GM19240 (cell line): ENCODE measurements around the gene ADAM12.

Experiments used
- DNase-seq: peaks from one replicate; pipeline ENCODE4 v3.0.0; 2011; ENCODE audit warnings: low spot score; ENCODE audit not compliant: insufficient read length

The ADAM12 gene

DNA sequence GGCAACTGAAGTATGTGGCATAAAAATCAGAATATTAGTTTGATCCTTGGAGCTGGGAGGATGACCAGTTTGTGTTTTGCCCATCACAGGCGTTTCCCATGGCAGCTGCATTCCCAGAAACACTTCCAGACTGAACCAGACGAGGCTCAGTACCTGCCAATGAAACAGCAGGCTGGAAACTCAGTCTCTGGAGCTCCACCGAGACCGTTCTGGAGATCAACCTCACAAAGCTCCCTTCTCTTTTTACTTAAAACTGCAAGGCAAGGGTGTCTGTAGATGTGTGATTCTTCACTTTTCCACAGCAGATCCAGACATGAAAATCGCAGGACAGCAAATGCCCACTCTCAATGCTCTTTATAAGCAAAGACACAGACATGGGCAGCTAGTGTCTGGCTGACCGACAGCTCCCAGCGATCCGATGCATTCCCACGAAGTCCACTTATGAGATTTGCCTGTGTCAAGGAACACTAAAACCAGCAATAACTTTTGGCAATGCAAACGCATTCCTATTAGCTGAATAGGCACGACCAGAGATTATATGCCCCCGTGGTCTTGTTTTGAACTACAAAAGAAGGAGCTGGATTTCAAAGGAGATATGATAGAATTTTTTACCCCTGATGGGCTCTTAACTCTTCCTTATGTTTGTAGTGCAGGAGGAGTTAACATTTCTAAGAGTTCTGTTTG lies 72.6 kb downstream of the ADAM12 start:
- no peak for DNase-seq

DNA sequence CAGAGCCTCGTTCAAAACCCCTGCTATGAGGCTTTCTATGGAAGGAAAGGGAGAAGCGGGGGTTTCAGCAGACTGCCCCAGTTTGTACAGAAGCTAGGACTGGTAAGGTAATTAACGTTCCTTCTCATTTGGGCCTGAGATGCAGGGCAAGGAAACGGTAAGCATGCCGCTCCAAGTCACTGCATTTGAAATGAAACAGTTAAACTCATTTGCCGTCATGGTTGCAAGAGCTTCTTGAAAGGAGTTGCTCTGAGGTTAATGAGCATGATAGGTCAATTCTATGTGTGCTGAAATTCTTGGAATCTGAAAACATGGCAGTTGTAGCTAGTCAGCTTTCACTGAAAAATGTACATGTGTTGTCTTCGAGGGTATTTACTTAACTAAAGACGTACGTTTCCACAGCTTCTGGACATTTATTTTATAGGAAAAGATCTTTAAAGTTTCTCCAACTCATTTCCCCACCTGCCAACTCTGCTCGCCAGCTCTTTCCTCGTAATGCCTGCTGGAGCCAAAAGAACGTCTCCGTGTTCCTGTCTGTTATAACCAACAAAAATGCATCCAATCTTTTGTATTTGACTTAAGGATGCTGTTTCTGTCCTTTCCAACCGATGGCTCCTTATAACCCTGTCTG lies 73.3 kb downstream of the ADAM12 start:
- no peak for DNase-seq

DNA sequence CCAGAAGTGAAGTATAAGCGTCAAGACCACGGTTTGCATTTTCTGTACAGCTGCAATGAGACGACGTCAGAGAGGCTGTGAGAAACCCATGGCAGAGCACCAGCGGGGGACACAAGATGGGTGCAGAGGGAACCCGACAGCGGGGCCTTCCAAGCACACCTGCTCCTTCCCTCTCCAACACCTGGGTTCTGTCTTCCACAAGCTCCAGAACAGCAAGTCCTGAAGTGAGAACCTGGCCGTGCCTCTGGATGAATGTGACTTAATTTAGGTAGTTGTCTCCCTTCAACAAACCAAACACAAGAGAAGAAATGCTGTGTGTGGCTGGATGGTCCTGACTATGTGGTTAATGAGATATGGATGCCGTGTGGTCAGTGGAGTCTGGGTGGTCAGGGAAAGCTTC lies 76.1 kb downstream of the ADAM12 start:
- DNase-seq = no peak

DNA sequence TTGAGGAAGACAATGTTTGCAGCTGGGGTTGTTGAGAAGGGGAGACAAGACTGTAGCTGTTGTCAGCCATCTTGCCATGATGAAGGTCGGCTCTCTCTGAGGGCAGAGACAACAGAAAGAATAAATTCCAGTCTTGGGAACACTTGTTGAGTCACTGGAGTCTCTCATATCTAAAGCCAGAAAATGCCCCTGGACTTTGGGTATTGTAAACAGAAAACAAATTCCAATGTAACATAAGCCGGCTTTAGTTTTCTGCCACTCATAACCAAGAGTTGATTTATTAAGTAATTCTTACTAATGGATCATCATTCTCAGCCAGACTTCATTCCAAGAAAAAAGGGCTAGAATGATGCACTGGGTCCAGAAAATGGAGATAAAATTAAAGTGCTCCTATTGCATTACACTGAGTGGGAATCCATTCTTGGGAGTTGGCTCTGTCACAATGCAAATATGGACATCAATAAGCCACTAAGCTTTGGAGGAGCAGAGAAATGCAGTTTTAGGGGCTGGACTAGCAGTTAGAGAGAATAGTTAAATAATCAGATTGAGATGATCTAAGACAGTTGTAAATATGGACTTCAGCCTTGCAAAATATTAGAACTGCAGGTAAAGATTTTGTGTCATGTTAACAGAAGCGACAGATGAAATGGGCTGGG lies 78.9 kb downstream of the ADAM12 start:
- DNase-seq = no peak

DNA sequence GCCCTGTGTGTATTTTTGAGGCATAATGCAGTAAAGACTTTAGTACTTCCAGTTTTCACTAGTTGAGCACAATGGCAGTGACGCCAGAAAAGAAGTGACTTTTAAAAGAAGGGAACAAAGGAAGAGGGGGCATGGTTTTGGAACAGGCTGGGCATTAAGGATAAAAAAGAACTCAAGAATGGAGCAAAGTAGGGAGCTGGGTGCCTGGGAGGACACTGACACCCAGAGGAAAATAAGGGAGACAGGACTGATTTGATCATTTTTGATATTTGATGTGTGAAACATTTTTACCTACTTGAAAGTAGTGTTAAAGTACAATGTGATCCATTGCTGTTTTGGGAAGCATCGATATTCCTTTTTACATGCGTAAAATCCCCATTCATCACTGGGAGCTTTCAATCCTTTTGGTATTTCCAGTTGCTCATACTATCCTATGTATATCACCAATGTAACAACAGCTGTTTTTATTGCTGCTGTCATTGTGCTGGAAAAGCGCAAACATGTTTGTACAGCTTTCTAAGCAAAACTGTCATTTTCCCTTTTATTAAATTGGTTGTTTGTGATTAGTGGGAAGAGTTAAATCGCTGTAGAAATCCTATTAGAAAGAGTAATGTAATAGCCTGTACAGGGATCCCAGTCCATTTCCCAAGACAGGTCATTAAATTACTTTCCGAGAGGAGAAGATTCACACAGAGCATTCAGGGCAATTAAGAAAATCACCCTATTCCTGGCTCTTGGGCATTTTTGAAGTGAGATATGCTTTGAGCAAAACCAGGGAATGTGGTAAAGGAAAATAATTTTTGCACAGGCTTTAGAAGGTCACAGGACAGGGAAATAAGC lies 85.2 kb downstream of the ADAM12 start:
- no peak for DNase-seq

DNA sequence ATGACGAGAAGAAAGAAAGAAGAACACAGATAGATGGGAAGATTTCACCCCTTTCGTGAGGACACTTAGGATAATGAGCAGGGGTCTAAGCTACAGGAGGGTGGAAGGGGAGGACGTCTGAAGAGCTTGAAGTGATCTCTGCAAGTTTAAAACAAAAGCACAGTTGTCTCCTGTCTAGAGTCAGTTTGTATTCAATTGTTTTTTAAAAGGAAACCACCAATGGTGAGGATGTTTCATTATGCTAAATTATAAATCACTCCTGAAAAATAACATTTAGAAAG lies 85.9 kb downstream of the ADAM12 start:
- no peak for DNase-seq

DNA sequence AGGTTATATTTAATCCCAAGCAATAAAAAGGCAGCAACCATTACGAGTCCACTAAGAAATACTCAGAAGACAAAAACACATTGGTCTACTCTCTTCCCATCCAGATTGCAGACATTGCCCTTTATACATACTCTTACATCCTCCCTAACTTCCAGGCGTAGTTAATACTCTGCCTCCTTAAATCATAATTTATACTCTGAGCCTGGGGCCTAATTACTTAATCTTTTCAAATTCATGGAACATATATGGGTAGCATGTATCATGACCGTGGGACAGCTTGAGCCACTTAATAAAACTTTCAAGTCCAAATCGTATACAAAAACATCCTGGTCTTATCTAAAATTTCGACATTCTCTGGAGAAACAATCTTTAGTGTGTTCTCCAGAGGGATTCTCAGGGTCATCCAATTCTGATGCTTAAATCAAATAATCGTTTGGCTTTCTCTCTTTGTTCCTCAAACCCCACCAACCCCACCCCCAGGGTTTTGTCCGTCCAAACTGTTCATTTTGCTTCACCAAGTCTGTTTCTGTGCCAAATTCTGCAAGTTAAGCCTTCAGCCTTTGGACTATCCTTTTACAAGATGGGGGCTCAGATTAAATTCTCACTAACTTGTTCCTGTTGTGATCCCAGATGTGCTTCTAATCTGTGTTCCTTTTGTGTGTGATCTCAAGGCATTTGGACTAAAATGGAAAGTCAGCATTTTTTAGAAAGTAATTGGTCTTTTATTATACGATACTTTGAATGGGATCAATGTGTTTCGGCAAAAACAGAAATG lies 86.4 kb downstream of the ADAM12 start:
- DNase-seq = no peak

DNA sequence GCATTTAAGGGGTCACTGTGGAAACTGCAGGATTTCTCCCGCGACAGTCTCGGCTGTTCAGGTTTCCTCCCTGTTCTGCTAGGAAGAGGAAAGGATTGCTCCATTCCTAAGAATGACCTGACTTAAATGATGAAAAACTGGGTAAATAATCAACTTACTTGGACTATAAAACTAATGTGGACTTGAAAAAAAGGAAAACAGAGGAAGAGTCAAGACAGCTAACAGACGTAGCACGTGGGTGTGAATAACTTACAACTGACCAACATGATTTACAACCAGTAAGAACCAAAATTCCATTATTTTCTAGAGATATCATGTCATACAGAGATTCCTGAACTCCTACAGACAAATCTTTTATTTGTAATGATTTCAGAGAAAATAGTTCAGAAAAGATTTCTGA lies 93.8 kb downstream of the ADAM12 start:
- no peak for DNase-seq

DNA sequence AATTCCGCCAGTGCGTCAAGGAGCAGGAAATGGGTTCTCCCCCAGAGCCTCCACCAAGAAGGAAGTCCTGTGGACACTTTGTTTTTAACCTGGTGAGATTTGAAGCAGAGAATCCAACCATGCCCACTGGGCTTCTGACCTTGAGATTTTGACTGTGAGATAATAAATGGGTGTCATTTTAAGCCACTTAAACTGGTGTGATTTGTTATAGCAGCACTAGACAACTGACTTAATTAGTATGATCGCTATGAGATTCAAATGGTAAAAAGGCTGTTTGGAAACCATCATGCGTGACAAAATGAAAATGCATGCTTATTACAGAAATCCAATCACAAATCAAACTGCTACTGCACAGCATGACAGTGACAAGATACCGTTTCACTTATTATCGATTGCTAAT lies 98.0 kb downstream of the ADAM12 start:
- no peak for DNase-seq

DNA sequence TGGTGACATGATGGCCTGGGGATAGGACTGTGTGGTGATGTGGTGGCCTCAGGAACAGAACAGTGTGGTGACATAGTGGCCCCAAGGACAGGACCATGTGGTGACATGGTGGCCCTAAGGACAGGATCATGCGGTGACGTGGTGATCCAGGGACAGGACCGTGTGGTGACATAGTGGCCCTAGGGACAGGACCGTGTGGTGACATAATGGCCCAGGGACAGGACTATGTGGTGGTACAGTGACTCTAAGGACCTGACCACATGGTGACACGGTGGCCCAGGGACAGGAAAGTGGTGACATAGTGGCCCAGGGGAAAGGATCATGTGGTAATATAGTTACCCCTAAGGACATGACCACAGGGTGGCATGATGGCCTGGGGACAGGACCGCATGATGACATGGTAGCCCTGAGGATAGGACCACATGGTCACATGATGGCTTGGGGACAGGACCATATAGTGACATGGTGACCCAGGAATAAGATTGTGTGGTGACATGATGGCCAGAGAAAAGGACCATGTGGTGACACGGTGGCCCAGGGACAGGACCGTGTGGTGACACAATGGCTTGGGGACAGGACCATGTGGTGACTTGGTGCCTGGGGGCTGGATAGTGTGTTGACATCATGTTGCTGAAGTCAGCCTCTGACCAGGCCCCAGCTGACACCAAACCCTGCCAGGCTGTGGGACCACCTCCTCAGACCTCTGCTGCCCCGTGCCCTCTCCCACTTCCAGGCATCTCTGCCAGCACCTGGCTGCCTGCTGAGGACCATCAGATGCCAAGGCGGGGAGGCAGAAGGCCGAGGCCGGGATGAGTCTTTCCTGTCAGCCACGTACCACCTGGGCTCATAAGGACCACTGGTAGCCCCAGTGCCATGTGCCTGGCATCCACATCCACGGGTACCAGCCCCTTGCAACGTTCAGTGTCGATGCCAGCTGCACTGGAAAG lies 99.5 kb downstream of the ADAM12 start:
- DNase-seq = no peak

DNA sequence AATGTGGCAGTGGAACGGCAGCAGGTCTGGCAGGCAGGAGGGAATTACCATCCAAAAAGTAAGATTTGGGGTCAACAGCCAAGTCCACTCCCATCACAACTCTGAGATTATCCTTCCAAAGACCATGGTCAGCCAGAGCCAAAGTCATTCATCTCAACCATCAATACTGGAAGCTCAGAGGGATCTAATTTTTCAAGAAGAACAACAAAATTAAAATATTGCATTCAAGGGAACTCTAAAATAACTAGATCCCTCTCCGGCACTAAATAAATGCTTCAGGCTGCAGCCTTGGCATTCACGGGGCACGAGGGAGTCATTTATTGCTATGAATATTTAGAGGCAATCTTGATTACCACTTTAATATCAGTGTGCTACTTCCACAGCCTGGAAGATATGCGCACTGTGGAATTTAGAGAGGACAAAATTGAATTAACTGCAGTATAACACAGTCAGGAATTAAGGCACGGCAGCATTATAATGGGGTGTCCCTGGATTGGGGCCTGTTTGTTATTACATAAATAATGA lies 102.0 kb downstream of the ADAM12 start:
- no peak for DNase-seq

DNA sequence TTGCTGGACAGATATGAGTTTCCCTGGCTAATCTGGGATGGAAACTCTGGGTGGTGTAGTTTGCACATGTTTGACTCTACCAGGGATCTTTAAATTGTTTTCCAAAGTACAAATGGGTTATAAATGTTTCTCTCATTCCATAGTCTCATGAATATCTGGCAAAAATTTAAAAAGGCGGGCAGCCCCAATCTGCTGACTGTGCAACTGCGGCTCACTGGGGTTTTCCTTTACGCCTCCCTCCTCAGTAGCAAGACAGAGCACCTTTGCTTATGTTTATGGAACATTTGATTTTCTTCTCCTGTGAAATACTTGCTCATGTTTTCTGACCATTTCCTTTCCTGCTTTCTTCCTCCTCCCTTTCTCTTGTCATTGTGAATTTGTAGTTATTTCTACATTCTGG lies 105.0 kb downstream of the ADAM12 start:
- no peak for DNase-seq

DNA sequence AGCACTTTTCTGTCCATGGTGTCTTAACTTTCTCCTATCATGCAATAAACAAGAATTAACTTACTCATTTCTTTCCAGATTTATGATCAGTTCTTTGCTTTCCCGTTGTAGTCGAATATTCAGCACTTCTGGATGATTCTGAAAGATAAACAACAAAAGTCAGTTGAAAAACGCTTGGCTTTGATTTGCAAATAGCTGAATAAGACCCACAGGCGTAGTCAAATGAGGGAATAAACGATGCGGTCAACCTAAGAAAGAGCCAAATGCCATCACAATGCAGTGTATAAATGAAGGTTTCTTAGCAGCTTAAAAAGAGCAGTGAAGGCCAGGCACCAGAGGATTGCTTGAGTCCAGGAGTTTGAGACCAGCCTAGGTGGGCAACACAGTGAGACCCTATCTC lies 109.4 kb downstream of the ADAM12 start:
- DNase-seq = no peak

DNA sequence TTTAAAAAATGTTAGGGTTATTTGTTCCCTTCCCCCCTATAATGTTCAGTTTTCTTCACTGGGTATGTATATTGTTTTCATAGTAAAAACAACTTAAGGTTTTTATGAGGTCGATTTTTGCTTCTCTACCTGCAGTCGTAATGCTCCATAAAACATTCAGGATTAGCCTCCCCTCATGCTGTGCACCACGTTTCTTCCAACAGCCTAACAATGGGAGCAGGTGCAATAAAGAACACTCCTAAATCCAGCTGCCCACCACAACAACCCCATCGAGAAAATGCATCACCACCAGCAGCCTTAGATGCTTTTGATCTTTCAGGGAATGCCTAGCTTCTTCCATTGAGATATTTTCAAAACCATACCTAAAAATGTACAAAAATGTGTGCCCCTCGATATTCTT lies 111.1 kb downstream of the ADAM12 start:
- DNase-seq = no peak

DNA sequence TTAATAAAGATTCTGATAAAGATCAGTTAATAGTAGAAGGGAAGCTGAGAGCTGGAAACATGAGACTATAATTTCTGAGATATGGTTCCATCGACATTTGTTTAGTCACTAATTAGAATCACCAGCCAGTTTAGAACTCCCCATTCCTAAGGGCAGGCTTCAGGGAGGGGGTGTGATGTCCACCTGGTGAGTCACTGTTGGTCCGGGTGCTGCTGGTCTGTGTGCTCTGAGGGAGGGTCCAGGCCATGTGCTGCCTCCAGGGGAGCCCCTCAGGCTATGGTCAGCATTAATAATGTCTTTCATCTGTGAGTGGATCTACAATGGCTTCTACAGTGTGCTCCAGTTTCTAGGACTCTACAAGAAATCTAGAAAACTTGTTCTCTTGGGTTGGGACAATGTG lies 115.8 kb downstream of the ADAM12 start:
- no peak for DNase-seq

DNA sequence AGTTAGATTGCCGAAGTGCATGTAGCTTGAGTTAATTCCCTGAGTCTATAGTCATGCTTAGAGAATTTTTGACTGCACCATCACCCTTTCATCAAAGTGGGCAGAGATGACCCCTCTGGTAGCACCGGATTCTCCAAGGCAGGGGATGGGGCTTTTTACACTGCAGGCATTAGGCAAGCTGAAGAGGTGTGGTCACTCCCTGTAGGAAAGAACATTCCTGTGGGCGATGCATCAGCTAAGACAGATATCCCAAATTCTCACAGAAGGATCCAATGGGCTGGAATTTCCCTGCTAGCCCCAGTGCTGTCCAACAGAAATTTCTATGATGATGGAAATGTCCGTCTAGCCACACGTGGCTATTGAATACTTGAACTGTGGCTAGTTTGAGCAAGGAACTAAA lies 118.2 kb downstream of the ADAM12 start:
- DNase-seq = no peak

DNA sequence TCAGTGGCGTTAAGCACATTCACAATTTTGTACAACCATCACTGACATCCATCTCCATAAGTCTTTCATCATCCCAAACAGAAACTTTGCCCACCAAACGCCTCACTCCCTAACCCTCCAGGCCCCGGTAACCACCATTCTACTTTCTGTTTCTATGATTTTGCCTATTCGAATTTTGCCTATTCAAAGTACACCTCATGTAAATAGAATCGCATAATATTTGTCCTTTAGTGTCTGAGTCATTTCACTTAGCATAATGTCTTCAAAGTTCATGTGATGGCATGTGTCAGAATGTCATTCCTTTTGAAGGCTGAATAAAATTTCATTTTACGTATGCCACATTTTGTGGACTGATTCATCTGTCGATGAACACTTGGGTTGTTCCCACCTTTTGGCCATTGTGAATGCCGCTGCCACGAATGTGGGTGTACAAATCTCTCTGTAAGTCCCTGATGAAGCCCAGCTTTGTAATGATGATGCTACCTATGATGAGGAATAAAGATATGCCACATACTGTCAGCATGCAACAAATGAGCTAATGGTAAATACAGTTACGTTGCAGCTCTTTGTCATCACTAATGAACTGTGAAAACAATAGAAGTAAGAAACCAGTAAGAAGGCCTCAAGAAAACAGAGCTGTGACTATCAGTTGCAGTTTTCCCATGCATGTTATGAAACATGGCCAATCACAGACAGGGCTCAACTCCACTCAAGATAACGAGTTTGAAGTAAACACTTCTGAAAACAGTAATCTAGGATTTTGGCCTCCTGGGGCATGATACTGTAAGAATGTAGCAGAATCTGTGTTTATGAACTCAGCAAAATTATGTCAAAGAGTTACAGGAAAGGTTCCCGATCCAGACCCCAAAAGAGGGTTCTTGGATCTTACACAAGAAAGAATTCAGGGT lies 120.0 kb downstream of the ADAM12 start:
- no peak for DNase-seq

DNA sequence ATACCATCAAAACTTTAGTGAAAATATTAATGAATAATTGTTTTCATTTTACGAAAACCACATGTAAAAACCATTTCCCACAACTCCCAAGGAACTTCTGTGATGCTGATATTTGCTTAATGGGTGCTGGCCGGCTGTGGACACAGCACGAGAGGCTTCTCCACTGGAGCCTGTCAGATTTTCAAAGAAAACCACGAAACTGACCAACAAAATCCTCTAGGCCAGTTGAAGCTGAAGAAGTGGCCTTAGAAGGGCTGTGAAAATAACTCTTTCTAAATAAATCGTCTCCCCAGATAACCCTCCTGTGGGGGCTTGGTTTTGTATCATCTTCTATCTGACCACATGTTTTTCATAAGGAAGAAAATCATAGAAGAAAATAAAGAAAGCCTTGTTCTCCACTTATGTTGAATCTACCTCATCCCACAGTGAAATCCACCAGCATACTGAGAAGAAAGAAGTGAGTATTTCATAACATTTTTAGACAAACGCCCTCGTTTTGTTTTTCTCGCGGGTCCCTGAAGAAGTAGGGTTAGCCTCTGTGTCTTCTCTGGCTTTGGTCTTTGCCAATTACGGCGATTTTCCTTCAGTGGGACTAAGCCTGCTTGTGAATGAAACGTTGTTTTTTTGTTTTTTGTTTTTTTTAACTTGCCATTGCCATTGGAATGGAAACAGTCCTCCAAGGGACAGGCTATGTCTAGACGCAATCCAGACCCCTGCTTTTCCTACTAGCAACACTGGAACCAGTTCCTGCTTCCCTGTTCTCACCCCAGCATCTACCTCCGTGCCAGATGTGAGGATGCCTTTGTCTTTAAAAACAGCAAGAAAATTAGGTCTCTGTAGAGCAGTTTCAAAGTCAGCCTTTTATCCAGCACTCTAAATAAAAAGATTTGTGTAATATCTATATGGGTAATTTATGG lies 123.9 kb downstream of the ADAM12 start:
- no peak for DNase-seq
